AG09319 (cell line): ENCODE data around the gene SLF1.

Experiments used
- DNase-seq: peaks from one replicate; pipeline ENCODE4 v3.0.0-alpha.2; 2010; ENCODE audit warnings: low read depth; ENCODE audit errors: extremely low read depth
- TF ChIP-seq, protein P1 (sequence below): IDR thresholded peaks from 2 replicates; pipeline ENCODE4 v1.5.1; 2011; ENCODE audit warnings: low read depth, mild to moderate bottlenecking, inconsistent platforms, low read length, moderate library complexity

The SLF1 gene

DNA sequence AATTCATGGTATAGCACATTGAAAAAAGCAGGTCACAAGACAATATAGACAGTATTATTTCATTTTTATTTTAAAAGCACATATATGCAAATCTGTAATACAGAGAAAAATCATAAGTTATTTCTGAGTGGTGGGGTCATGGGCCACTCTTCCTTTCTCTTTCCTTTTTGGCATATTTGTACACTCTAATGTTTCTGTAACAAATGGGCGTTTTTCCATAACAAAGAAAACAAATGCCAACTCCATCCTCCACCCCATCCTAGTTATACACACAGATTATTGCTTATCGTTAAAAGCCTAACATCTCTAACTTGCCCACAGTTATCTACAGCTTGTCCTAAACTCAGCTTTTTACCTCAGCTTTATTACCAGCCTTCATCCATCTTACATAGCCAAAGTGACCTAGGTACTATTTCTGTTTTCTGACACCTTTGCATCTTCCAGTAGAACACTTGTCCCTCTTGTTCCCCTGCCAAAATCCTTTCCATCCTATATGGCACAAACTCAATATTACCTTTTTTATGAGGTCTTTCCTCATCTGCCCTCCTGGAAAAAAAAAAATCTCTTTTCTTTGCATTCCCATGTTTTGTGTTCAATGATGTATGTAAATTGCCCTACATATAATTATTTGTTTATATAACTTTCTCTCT is 4.2 kb upstream of the SLF1 start:
- DNase-seq = no peak
- TF ChIP-seq, protein P1, sequence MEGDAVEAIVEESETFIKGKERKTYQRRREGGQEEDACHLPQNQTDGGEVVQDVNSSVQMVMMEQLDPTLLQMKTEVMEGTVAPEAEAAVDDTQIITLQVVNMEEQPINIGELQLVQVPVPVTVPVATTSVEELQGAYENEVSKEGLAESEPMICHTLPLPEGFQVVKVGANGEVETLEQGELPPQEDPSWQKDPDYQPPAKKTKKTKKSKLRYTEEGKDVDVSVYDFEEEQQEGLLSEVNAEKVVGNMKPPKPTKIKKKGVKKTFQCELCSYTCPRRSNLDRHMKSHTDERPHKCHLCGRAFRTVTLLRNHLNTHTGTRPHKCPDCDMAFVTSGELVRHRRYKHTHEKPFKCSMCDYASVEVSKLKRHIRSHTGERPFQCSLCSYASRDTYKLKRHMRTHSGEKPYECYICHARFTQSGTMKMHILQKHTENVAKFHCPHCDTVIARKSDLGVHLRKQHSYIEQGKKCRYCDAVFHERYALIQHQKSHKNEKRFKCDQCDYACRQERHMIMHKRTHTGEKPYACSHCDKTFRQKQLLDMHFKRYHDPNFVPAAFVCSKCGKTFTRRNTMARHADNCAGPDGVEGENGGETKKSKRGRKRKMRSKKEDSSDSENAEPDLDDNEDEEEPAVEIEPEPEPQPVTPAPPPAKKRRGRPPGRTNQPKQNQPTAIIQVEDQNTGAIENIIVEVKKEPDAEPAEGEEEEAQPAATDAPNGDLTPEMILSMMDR = no peak

DNA sequence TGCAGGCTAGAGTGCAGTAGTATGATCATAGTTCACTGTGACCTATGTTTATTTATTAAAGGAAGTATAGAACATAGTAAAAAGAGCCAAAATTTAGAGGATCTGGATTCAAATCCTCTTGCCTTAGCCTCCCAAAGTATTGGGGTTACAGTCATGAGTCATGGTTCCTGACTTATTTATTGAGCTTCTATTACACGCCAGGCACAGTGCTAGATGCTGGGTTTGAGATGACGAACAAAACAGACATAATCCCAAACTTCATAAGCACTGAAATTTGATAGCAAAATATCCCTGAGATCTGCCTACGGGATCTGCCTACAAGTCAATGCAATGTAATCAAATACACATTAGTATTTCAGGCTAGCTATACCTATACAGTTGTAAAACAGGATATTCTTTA is 2.6 kb upstream of the SLF1 start:
- TF ChIP-seq, protein P1 = no peak

DNA sequence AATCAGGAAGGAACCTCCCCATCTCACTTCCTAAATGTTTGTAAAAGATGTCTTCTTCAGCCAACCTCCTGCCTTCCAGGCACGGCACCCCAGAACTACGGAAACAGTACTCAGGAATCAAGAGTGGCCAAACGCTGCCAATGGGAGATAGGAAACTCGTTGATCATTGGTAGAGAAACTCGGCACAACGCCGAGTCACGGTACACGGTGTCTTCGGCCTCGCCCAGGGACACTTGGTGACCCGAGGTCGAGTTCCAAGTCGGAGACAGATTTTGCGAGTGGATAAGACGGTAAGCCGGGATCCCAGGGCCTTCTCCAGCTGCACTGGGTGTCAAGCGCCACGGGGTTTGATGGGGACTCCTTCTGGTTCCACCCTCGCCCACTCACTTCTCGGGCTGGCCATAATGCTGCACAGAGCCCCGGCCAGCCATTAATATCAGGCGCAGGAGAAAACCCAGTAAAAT is 408 bp upstream of the SLF1 start:
- DNase-seq = no peak
- TF ChIP-seq, protein P1 = no peak

More for the DNA sequence above, 2.6 kb upstream of the SLF1 start:
- no peak for DNase-seq

DNA sequence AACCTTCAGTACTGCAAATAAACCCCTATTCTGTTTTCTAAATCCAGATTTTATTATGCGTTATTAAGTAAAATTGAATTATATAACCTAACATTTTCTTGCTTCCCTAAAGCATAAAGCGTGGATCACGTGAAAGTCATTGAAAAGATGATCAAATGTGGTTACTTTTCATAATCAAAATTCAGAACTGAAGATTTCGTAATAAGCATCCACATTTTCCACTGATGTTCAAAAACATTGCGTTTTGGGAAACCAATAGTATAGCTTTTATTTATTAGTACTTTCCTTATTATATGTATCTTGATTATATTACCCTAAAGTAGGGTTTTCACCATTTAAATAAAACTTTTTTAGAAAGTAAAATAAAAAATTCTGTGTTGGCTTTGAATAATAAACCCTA is 1.8 kb downstream of the SLF1 start:
- no peak for DNase-seq
- TF ChIP-seq, protein P1 = no peak

DNA sequence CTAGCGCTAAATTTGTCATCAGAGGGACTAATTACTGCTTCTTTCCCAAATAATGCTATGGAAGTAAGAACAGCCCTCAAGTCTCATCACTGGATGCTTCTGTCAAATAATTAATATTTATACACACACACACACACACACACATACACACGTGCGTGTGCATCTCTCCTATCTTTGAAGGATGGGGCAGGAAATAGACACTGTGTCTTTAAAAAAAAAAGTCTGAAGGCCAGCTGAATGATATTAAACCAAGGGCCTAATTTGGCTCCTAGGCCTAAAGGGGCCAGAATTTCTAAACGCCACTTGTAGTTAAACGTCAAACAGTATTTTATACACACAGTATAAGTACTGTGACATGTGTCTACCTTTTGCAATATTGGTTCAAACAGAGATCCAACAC is 3.3 kb downstream of the SLF1 start:
- DNase-seq = no peak
- TF ChIP-seq, protein P1 = no peak

DNA sequence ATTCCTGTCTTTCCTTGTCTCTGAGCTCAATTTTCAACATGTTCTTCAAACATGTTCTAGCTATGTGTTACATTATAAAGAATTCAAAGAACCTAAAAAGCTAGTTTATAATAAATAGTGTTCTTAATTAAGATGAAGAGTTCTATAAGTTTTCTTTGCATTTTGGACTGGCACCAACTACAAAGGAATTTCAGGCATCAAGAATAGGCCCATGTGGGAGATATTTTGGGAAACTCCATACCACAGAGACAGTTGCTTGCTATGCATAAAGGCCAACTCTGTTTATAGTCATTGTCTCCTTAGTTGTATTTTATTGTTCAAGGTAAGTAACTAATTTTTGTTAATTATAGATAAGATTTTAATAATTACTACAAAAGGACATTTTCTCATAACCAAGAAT is 4.5 kb downstream of the SLF1 start:
- TF ChIP-seq, protein P1 = no peak
- no peak for DNase-seq

DNA sequence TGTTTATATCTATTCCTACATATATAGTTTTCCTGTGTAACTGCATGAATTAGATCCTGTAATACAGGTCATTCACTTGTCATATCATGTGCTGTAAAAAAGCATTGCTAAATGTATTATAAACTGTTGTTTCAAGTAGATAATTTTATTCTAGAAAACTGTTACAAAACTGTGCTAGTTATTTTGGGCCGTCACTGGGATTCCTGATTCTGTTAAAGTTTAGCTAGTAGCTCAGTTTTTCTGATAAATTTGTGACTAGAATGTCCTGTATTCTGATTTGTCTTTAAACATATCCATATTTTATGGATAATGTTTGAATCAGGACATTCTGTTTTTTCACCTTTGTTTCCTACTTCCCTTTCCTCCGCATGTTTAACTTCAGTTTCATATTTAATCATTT is 5.4 kb downstream of the SLF1 start:
- DNase-seq = no peak
- TF ChIP-seq, protein P1 = no peak
